GM12878 (cell line): ENCODE data around the gene TMEM253. TPM values are rescaled to one million over a fixed set of nuclear protein-coding genes. Genes with fewer than 3 reads are reported as not detected.

ENCODE experiments used
- ATAC-seq: fragments of 200-7000 bp; cut with Tn5 transposase; 3 replicates; pipeline ENCODE4 v1.9.1; 2020; ENCODE audit warnings: mild to moderate bottlenecking, moderate library complexity
- BruUV-seq: library from RNA; stranded (reverse); fragments of 400-500 nt; replicated peaks from 2 replicates; lab custom pipeline; 2021; lab: Mats Ljungman, UMichigan
- CTCF ChIA-PET: fragments of 300-600 bp; sonication (Branson Sonifier 250); formaldehyde crosslinking; extraction: SDS; loops from one replicate; lab custom pipeline; 2021; ENCODE audit warnings: inconsistent platforms; lab: Yijun Ruan, JAX
- POLR2A ChIA-PET: fragments of 350-600 bp; formaldehyde crosslinking; extraction: SDS; loops from one replicate; lab custom pipeline; 2021; ENCODE audit warnings: inconsistent platforms; lab: Charles Lee
- RAD21 ChIA-PET: fragments of 300-600 bp; sonication (Branson Sonifier 250); formaldehyde crosslinking; loops from one replicate; lab custom pipeline; 2023; ENCODE audit warnings: antibody characterized with exemption; ENCODE audit not compliant: unreplicated experiment; lab: Charles Lee
- SMC1A ChIA-PET: fragments of 300-600 bp; sonication (Branson Sonifier 250); formaldehyde crosslinking; loops from one replicate; lab custom pipeline; 2023; ENCODE audit not compliant: unreplicated experiment, uncharacterized antibody; lab: Charles Lee
- DNase-seq: peaks from one replicate; pipeline ENCODE4 v3.0.0-alpha.2; 2011; ENCODE audit warnings: low read depth, low spot score
- FAIRE-seq: peaks from 3 replicates; lab custom pipeline; 2011; peaks lifted over from hg19 to GRCh38; lab: Jason Lieb, UNC
- H2AFZ ChIP-seq: 2 replicates; pipeline ENCODE4 v1.6.0; 2011; ENCODE audit warnings: low read depth, low read length, control low read depth; ENCODE audit not compliant: control insufficient read depth
- H3K27ac ChIP-seq: 2 replicates; pipeline ENCODE4 v1.5.1; 2011; ENCODE audit warnings: control low read depth; ENCODE audit not compliant: control insufficient read depth, insufficient read depth
- H3K27me3 ChIP-seq, 2 experiments: replicated peaks in 1 of 2; 2 replicates each; pipeline versions ENCODE4 v1.6.0 to v1.6.1; 2011; ENCODE audit warnings: low read length in 1 of 2; ENCODE audit not compliant: control insufficient read depth in 2 of 2, insufficient read depth in 2 of 2
- H3K36me3 ChIP-seq, 2 experiments: 2 replicates each; pipeline ENCODE4 v1.5.1; 2011; ENCODE audit warnings: low read length in 1 of 2; ENCODE audit not compliant: control insufficient read depth in 2 of 2, insufficient read depth in 2 of 2
- H3K4me1 ChIP-seq: 2 replicates; pipeline ENCODE4 v1.6.1; 2011; ENCODE audit warnings: mild to moderate bottlenecking, low read length, moderate library complexity, mixed read lengths; ENCODE audit not compliant: control insufficient read depth, insufficient read depth
- H3K4me2 ChIP-seq: 2 replicates; pipeline ENCODE4 v1.6.0; 2011; ENCODE audit warnings: control low read depth; ENCODE audit not compliant: control insufficient read depth, insufficient read depth
- H3K4me3 ChIP-seq: fragments of 200-600 bp; sonication (generic); 2 replicates; pipeline ENCODE4 v1.5.1; 2016
- H3K79me2 ChIP-seq: 2 replicates; pipeline ENCODE4 v1.6.0; 2011; ENCODE audit warnings: low read length; ENCODE audit not compliant: control insufficient read depth, insufficient read depth
- H3K9ac ChIP-seq: 2 replicates; pipeline ENCODE4 v1.8.0; 2011; ENCODE audit warnings: low read length, control low read depth, mixed read lengths; ENCODE audit not compliant: control insufficient read depth, insufficient read depth
- H3K9me3 ChIP-seq: replicated peaks from 3 replicates; pipeline ENCODE4 v1.5.1; 2011; ENCODE audit warnings: mild to moderate bottlenecking, low read length; ENCODE audit not compliant: control insufficient read depth, insufficient read depth
- H4K20me1 ChIP-seq: 2 replicates; pipeline ENCODE4 v1.6.0; 2011; ENCODE audit not compliant: control insufficient read depth, insufficient read depth
- FOXM1 ChIP-seq: IDR thresholded peaks from 2 replicates; pipeline ENCODE4 v1.6.1; 2012; ENCODE audit warnings: low read depth, mild to moderate bottlenecking, inconsistent platforms, low read length, moderate library complexity
- RCOR1 ChIP-seq: conservative IDR thresholded peaks from 2 replicates; pipeline ENCODE4 v1.6.1; 2012; ENCODE audit warnings: low read depth, low read length, improper control_type of control experiment
- SIN3A ChIP-seq: IDR thresholded peaks from 2 replicates; pipeline ENCODE4 v1.6.1; 2012; ENCODE audit warnings: low read depth, low read length, improper control_type of control experiment
- ZBTB33 ChIP-seq: fragments of 450-650 bp; IDR thresholded peaks from 2 replicates; pipeline ENCODE4 v1.6.1; 2017; ENCODE audit warnings: mild to moderate bottlenecking
- ZSCAN29 ChIP-seq: fragments of 450-650 bp; IDR thresholded peaks from 2 replicates; pipeline ENCODE4 v1.6.1; 2017; ENCODE audit warnings: mild to moderate bottlenecking, moderate library complexity
- WGBS: methylation state at CpG from one replicate; pipeline ENCODE4 v1.1.6; 2016; ENCODE audit warnings: low lambda C conversion rate; ENCODE audit not compliant: insufficient replicate concordance, insufficient coverage; ENCODE audit errors: missing lambda C conversion rate; 5-methylcytosine and 5-hydroxymethylcytosine counted together
- in situ Hi-C: fragments of 300-500 bp; cut with MboI; formaldehyde crosslinking; loops from 9 replicates; pipeline ENCODE4 v1.14.3; 2018; ENCODE audit warnings: mixed read lengths
- intact Hi-C: fragments of 100-400 bp; cut with micrococcal nuclease; formaldehyde crosslinking; loops from one replicate; pipeline ENCODE4 v1.14.2; 2022; ENCODE audit not compliant: unreplicated experiment
- polyA plus RNA-seq, 11 experiments: library from polyadenylated mRNA; depleted of rRNA in 4 of 11; unstranded in 6 of 11; stranded (reverse) in 5 of 11; fragments of >200 nt; fragmentation: Nextera tagmentation in 4 of 11; fragmentation: Illumina TruSeq in 1 of 11; extraction: Ambion mirVana in 4 of 11; extraction: Trizol in 1 of 11; gene quantifications; 1 replicate in 1 of 11; 2 replicates in 10 of 11; pipeline versions ENCODE4 v1.2.1 to v1.2.3, GENCODE V29; 2011 to 2016; ENCODE audit warnings: inconsistent platforms in 2 of 11, missing spikeins in 2 of 11, low read depth in 1 of 11
- total RNA-seq, 4 experiments: library from RNA; depleted of rRNA in 3 of 4; stranded (reverse); fragments of >200 nt in 3 of 4; fragmentation: Illumina TruSeq in 1 of 4; extraction: Trizol in 1 of 4; gene quantifications; 2 replicates each; pipeline versions ENCODE4 v1.2.1 to v1.2.3, GENCODE V29; 2013 to 2021

Gene TMEM253
- total and polyA plus RNA-seq, 10 of the 15 experiments (the other 5 are each of a cell fraction or from before 2014, with no cell fraction given) = 0.11 to 0.48 TPM; not detected in 8

DNA sequence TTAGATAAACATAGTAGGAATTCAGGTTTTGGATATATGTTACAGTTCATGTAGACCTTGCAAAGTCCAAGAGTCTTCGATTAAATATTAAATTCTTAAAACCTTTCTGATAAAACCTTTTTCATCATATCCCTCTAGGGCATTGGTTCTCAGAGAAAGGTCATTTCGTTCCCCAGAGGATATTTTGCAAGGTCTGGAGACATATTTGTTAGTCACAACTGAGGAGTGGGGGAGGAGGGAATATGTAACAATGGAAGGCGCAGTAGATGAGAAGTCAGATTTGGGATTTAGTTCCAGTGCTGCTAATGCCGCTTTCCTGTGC lies 5.3 kb downstream of the TMEM253 start:
- no TSS peak for BruUV-seq
- ChIA-PET POLR2A (interaction anchor here (4.1 kb wide), 1 partner anchor 35 kb away, joined by 21 read pairs; the partner anchor contains the start of gene ARHGEF40), SMC1A (interaction anchor here (1.4 to 8.3 kb wide), 4 partner anchors 12 to 93 kb away, joined by 3 to 99 read pairs (median 44); no protein-coding TSS in a partner anchor), CTCF (interaction anchor here (1.3 to 10.6 kb wide), 12 partner anchors 12 to 393 kb away, joined by 4 to 253 read pairs (median 16); partner anchors contain the start of genes ARHGEF40 and RNASE13), RAD21 (interaction anchor here (3.2 to 5.4 kb wide), 5 partner anchors 13 to 92 kb away, joined by 10 to 70 read pairs (median 51); partner anchors contain the start of gene ARHGEF40)
- in situ Hi-C loops = no loop called here
- FAIRE-seq (no peak), ATAC-seq (no peak), DNase-seq (no peak)
- Histone ChIP-seq H3K4me2 (no peak overlapping the region), H3K4me3 (no peak overlapping the region), H2AFZ (no peak overlapping the region), H3K9ac (no peak overlapping the region), H3K9me3 (no peaks in the 10 kb centered on the region; the same call in 2 of the 3 replicates), H3K27me3 (no peaks in the 10 kb centered on the region), H4K20me1 (no peaks in the 10 kb centered on the region), H3K36me3 (no peaks in the 10 kb centered on the region), H3K27ac (no peak overlapping the region), H3K79me2 (no peaks in the 10 kb centered on the region; the same call in 1 of the 2 replicates), H3K4me1 (peaks cover 37% of the 10 kb centered on the region)
- no peak for TF ChIP-seq FOXM1
- TF ChIP-seq ZBTB33 = no peak
- no peak for TF ChIP-seq RCOR1
- TF ChIP-seq ZSCAN29 = no peak
- TF ChIP-seq SIN3A = no peak
- intact Hi-C loops = no loop called here
- WGBS = 75% methylated on average over 4 of the region's 4 CpGs
